HL-60 (cell line): ENCODE results near the gene IMPG2.

Experiments used
- GABPA ChIP-seq: IDR thresholded peaks from 2 replicates; pipeline ENCODE4 v1.6.1; 2012; ENCODE audit warnings: low read depth
- POLR2AphosphoS5 ChIP-seq: IDR thresholded peaks from 2 replicates; pipeline ENCODE4 v1.6.1; 2012; ENCODE audit warnings: low read depth
- SPI1 ChIP-seq: IDR thresholded peaks from 2 replicates; pipeline ENCODE4 v1.6.1; 2012; ENCODE audit warnings: low read depth, mild to moderate bottlenecking, borderline replicate concordance
- TF ChIP-seq, protein P1 (sequence below): IDR thresholded peaks from one replicate; pipeline ENCODE4 v1.5.1; 2011; ENCODE audit warnings: low read length, control low read depth, inconsistent platforms; ENCODE audit not compliant: insufficient read depth
- TF ChIP-seq, protein P2 (sequence below): IDR thresholded peaks from 2 replicates; pipeline ENCODE4 v1.6.1; 2012; ENCODE audit warnings: low read depth; ENCODE audit not compliant: insufficient replicate concordance

DNA sequence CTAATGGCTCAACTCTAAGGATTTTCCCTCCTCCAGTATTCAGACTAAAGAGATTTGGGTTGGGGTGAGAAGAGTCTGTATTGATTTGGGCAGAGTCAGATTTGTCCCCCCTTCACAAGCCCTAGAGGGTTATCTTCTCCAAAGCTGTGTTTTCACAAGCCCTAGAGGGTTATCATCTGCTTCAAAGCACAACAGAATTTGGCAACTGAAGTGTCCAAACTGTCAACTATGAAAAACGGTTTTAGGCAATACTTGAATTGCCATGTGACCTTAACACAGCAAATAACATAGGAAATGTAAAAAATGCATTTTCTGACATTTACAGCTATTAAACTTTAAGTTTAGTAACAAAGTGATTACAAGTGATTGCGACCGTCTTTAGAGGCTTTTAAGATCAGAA is 119.9 kb downstream of the IMPG2 start:
- TF ChIP-seq, protein P1, sequence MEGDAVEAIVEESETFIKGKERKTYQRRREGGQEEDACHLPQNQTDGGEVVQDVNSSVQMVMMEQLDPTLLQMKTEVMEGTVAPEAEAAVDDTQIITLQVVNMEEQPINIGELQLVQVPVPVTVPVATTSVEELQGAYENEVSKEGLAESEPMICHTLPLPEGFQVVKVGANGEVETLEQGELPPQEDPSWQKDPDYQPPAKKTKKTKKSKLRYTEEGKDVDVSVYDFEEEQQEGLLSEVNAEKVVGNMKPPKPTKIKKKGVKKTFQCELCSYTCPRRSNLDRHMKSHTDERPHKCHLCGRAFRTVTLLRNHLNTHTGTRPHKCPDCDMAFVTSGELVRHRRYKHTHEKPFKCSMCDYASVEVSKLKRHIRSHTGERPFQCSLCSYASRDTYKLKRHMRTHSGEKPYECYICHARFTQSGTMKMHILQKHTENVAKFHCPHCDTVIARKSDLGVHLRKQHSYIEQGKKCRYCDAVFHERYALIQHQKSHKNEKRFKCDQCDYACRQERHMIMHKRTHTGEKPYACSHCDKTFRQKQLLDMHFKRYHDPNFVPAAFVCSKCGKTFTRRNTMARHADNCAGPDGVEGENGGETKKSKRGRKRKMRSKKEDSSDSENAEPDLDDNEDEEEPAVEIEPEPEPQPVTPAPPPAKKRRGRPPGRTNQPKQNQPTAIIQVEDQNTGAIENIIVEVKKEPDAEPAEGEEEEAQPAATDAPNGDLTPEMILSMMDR: no peak
- TF ChIP-seq POLR2AphosphoS5 (no peak), SPI1 (no peak), GABPA (no peak)
- TF ChIP-seq, protein P2, sequence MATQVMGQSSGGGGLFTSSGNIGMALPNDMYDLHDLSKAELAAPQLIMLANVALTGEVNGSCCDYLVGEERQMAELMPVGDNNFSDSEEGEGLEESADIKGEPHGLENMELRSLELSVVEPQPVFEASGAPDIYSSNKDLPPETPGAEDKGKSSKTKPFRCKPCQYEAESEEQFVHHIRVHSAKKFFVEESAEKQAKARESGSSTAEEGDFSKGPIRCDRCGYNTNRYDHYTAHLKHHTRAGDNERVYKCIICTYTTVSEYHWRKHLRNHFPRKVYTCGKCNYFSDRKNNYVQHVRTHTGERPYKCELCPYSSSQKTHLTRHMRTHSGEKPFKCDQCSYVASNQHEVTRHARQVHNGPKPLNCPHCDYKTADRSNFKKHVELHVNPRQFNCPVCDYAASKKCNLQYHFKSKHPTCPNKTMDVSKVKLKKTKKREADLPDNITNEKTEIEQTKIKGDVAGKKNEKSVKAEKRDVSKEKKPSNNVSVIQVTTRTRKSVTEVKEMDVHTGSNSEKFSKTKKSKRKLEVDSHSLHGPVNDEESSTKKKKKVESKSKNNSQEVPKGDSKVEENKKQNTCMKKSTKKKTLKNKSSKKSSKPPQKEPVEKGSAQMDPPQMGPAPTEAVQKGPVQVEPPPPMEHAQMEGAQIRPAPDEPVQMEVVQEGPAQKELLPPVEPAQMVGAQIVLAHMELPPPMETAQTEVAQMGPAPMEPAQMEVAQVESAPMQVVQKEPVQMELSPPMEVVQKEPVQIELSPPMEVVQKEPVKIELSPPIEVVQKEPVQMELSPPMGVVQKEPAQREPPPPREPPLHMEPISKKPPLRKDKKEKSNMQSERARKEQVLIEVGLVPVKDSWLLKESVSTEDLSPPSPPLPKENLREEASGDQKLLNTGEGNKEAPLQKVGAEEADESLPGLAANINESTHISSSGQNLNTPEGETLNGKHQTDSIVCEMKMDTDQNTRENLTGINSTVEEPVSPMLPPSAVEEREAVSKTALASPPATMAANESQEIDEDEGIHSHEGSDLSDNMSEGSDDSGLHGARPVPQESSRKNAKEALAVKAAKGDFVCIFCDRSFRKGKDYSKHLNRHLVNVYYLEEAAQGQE: no peak
